NCI-H1930 (cell line): ENCODE results near the gene ATPAF1.
A peak's percentile ranks its signal among the peaks of the same experiment; 100 is the strongest.

Experiments
- DNase-seq, 2 experiments: peaks; one replicate each; lab custom pipeline; 2025; lab: John Stamatoyannopoulos, UW

ATPAF1 gene

GRCh38 chr1:46650491-46650890 lies 17.7 kb downstream of the ATPAF1 start:
- no peak for DNase-seq

DNA sequence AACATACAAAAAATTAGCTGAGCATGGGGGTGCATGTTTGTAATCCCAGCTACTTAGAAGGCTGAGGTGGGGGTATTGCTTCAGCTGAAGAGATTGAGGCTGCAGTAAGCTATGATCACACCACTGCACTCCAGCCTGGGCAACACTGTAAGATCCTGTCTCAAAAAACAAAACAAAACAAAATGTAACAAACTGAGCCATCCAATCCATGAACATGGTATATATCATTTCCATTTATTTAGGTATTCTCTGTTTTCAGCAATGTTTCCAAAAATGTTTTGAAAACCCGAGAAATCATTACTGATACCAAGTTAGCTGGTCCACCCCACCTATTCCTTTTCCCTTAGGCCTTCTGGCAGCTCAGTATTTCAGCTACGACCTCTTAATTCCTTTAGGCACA lies 18.4 kb downstream of the ATPAF1 start:
- DNase-seq, result no peak

DNA sequence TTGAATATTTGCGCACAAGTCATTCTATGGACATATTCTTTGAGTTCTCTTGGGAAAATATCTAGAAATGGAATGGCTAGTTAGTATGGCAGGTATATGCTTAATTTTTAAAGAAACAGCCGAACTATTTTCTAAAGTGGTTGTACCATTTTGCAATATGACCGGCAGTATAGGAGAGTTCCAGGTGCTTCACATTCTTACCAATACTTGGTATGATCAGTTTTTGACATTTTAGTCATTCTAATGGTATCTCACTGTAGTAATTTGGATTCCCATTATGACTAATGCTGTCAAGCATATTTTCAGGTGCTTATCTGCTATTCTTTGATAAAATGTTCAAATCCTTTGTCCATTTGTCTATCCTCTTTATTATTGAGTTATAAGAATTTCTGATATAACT lies 20.6 kb downstream of the ATPAF1 start:
- no peak for DNase-seq

DNA sequence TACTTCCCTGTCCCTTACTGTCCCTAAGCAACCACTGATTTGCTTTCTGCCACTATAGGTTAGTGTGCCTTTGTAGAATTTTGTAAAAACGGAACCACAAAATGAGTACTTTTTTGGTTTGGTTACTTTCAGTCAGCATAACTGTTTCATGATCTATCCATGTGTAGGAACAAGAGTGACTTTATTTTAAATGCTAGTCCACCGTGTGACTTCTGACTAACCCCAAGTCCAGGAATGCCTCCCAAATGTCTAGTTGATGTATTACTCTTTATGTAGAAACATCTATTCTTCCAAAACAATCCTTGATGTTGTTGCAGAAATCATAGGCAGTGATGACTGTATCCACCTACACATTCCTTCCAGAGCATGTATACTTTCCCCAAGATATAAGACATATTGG lies 21.3 kb downstream of the ATPAF1 start:
- DNase-seq, result no peak

- no peak for DNase-seq
Measured at GRCh38 chr1:46646331-46646730, 21.8 kb downstream of the ATPAF1 start.

GRCh38 chr1:46645815-46646214 lies 22.3 kb downstream of the ATPAF1 start:
- no peak for DNase-seq

DNA sequence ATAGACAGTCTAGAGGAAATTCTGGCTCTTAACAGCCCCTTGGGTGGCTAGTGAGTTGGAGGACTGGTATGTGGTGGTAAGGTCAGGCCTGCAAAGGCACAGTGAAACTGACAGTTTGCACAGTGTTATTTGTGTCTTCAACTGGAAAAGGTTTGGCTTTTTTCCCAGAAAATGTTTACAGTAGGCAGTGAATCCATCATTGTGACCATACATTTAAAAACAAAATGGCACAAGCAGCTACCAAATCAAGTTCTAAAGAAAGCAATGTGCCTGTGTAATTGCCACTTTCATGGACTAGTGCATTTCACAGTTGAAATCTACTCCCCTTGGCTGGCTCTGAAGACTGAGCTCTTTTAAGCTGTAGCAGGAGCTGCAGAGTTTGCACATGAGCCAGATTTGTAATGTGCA lies 24.8 kb downstream of the ATPAF1 start:
- peak; percentile 11 to 78 for DNase-seq

- no peak for DNase-seq
Measured at GRCh38 chr1:46642115-46642680, 26.0 kb downstream of the ATPAF1 start.

GRCh38 chr1:46639547-46639946 lies 28.6 kb downstream of the ATPAF1 start:
- no peak for DNase-seq

DNA sequence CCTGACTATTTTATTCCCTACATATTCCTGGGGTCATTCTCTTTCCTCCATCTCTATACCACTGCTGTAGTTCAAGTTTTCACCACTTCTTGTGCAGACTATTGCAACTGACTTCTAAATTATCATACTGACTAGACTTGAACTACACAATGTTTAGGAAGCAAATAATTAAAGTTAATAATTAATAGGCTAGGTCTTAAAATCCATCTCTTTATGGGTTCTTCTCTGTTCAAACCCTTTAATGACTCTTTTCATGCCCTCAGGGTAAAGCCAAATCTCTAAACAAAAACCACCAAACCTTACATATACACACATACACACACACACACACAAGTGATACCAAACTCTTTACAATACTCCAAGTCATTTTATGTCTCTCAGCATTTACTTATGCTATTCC lies 29.2 kb downstream of the ATPAF1 start:
- DNase-seq, result no peak

DNA sequence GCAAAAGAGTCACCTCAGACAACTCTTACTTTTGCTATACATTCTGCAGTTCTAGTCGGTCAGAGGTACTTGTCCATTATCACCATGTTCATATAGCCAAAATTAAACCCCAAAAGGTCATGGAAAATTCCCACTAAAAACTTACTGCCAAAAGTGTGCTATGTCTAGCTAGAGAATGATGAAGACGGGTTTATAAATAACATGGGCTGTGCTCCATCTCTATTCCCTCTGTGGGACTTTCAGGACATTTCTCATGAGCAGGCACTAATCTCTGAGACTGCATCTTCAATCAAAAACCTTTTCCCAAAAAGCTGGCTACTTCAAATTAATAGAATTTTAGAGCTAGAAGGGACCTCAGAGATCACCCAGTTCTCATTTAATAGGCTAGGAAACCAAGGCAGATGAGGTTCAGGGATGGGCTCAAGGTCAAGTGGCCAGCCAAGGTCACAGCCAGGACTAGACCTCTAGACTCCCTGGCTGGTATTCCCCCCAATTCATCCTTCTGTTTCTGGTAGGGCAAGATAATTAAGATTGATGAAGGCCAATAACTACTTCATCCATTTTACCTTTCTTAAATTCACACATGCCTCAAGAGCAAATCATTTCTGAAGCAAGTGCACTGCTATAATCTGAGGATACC lies 30.6 kb downstream of the ATPAF1 start:
- no peak for DNase-seq

GRCh38 chr1:46635205-46635604 lies 33.0 kb downstream of the ATPAF1 start:
- no peak for DNase-seq

DNA sequence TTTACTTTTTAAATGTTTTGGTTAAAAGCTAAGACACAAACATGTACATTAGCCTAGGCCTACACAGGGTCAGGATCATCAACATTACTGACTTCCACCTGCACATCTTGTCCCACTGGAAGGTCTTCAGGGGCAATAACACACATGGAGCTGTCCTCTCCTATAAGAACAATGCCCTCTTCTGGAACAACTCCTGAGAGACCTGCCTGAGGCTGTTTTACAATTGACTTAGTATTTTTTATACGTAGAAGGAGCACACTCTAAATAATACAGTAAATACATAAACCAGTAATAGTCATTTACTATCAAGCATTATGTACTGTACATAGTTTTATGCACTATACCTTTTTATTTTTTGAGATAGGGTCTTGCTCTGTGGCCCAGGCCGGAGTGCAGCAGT lies 37.4 kb downstream of the ATPAF1 start:
- DNase-seq, result no peak

- DNase-seq, result no peak
Measured at GRCh38 chr1:46623743-46624644, 44.2 kb downstream of the ATPAF1 start.

- no peak for DNase-seq
Measured at GRCh38 chr1:46622344-46622743, 45.8 kb downstream of the ATPAF1 start.

GRCh38 chr1:46621930-46622329 lies 46.2 kb downstream of the ATPAF1 start:
- DNase-seq, result no peak

DNA sequence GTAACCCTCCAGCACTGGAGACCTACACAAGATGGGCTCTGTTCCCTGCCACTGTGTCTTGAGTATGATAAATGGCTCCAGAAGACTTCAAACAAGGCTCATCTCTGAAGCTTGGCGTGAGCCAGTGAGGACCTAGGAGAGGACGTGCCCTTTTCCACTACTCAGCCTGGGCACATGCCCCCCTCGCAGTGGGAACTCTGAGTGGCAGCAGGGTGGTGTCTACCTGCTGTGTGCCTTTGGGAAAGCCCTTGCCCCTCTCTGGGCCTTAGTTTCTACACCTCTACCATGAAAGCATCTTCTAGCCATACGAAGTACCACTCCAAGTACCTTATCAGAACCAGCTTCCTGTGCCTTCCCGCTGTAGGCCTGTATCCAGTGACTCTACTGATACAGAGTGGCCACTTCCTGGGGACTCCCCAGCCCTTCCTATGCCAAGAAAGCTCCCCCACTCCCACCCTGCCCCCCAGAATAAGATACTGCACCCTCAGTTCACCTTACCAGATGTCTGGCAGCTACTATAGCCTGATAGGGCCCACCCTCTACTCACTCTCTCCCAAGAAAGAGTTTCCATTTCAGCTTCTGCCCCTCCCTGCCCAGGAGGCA lies 48.4 kb downstream of the ATPAF1 start:
- no peak for DNase-seq

GRCh38 chr1:46618754-46619415 lies 49.3 kb downstream of the ATPAF1 start:
- DNase-seq, result no peak

- no peak for DNase-seq
Measured at GRCh38 chr1:46617833-46618232, 50.3 kb downstream of the ATPAF1 start.

GRCh38 chr1:46617108-46617800 lies 50.9 kb downstream of the ATPAF1 start:
- no peak for DNase-seq

GRCh38 chr1:46616277-46617107 lies 51.7 kb downstream of the ATPAF1 start, which contains the start of gene MOB3C:
Gene MOB3C, minus strand, starts transcription at chr1:46616811. Its CDS starts 3,490 bp downstream, at chr1:46613321.
- no peak for DNase-seq
